PFSK-1 (cell line): Measurements from ENCODE around the gene MRS2.

ENCODE experiments used
- FOXP2 ChIP-seq: optimal IDR thresholded peaks from 2 replicates; pipeline ENCODE3; 2011; ENCODE audit warnings: borderline replicate concordance, control low read depth, inconsistent platforms; ENCODE audit not compliant: insufficient read depth; ENCODE audit errors: extremely low read length, extremely low read depth
- POLR2AphosphoS5 ChIP-seq: IDR thresholded peaks from 2 replicates; pipeline ENCODE4 v1.6.1; 2012; ENCODE audit warnings: low read depth, mild to moderate bottlenecking, control low read depth, low read length, moderate library complexity
- SIN3A ChIP-seq: IDR thresholded peaks from 2 replicates; pipeline ENCODE4 v1.6.1; 2012; ENCODE audit warnings: mild to moderate bottlenecking, low read length, moderate library complexity, borderline replicate concordance; ENCODE audit not compliant: insufficient read depth
- TAF1 ChIP-seq: IDR thresholded peaks from 2 replicates; pipeline ENCODE4 v1.6.1; 2012; ENCODE audit warnings: low read length, control low read depth, borderline replicate concordance; ENCODE audit not compliant: insufficient read depth
- TF ChIP-seq, protein P1 (sequence below), 2 experiments: IDR thresholded peaks; 2 replicates each; pipeline versions ENCODE4 v1.6.1 to v1.8.0; 2011 to 2012; ENCODE audit warnings: low read depth in 2 of 2, low read length in 2 of 2, control low read depth in 1 of 2, inconsistent platforms in 1 of 2, mild to moderate bottlenecking in 1 of 2, moderate library complexity in 1 of 2; ENCODE audit not compliant: insufficient read depth in 1 of 2

The MRS2 gene

GRCh38 chr6:24359640-24360454, 42.9 kb upstream of the MRS2 start:
- peak; percentile 22 for TF ChIP-seq FOXP2
- TF ChIP-seq TAF1 = no peak
- TF ChIP-seq POLR2AphosphoS5 = no peak
- no peak for TF ChIP-seq SIN3A

GRCh38 chr6:24374612-24375011, 28.1 kb upstream of the MRS2 start:
- TF ChIP-seq, protein P1, sequence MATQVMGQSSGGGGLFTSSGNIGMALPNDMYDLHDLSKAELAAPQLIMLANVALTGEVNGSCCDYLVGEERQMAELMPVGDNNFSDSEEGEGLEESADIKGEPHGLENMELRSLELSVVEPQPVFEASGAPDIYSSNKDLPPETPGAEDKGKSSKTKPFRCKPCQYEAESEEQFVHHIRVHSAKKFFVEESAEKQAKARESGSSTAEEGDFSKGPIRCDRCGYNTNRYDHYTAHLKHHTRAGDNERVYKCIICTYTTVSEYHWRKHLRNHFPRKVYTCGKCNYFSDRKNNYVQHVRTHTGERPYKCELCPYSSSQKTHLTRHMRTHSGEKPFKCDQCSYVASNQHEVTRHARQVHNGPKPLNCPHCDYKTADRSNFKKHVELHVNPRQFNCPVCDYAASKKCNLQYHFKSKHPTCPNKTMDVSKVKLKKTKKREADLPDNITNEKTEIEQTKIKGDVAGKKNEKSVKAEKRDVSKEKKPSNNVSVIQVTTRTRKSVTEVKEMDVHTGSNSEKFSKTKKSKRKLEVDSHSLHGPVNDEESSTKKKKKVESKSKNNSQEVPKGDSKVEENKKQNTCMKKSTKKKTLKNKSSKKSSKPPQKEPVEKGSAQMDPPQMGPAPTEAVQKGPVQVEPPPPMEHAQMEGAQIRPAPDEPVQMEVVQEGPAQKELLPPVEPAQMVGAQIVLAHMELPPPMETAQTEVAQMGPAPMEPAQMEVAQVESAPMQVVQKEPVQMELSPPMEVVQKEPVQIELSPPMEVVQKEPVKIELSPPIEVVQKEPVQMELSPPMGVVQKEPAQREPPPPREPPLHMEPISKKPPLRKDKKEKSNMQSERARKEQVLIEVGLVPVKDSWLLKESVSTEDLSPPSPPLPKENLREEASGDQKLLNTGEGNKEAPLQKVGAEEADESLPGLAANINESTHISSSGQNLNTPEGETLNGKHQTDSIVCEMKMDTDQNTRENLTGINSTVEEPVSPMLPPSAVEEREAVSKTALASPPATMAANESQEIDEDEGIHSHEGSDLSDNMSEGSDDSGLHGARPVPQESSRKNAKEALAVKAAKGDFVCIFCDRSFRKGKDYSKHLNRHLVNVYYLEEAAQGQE (IDR thresholded peaks at IDR 0.05; ENCODE audit: insufficient read depth in 1 of 2, low read depth in 2 of 2, low read length in 2 of 2) = no peak
- TF ChIP-seq TAF1 (no peak), SIN3A (no peak), FOXP2 (no peak), POLR2AphosphoS5 (no peak)

GRCh38 chr6:24376871-24377270, 25.9 kb upstream of the MRS2 start:
- TF ChIP-seq TAF1 = no peak
- TF ChIP-seq POLR2AphosphoS5 = no peak
- no peak for TF ChIP-seq SIN3A
- TF ChIP-seq, protein P1 (IDR thresholded peaks at IDR 0.05; ENCODE audit: insufficient read depth in 1 of 2, low read depth in 2 of 2, low read length in 2 of 2) = no peak
- no peak for TF ChIP-seq FOXP2

GRCh38 chr6:24378473-24379097, 24.2 kb upstream of the MRS2 start:
- TF ChIP-seq SIN3A = no peak
- TF ChIP-seq POLR2AphosphoS5 = no peak
- TF ChIP-seq FOXP2 = no peak
- no peak for TF ChIP-seq TAF1
- TF ChIP-seq, protein P1 (IDR thresholded peaks at IDR 0.05; ENCODE audit: insufficient read depth in 1 of 2, low read depth in 2 of 2, low read length in 2 of 2) = no peak

DNA sequence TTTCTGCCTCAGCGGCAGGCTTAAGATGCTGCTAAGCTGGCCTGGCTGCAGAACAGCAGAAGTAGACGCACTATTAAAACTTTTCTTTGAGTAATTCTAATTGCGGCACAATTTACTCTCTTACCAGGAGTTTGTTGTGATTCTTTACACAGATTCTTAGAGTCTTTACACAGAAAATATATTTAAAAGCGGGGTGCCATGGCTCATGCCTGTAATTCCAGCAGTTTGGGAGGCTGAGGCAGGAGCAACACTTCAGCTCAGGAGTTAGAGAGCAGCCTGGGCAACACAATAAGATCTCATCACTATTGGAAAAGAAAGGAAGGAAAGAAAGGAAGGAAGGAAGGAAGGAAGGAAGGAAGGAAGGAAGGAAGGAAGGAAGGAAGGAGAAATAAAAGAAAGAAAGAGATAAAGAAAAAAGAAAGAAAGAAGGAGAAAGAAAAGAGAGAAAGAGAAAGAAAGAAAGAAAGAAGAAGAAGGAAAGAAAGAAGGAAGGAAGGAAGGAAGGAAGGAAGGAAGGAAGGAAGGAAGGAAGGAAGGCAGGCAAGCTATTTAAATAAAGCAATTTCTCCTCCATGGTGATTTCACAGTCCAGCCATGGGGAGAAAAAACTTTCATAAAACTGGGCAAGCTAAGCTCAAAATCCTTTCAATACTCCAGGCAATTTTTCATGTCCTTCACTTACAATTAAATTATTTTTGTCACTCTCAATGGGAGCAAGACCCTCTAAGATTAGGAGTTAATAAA, 21.1 kb upstream of the MRS2 start:
- TF ChIP-seq, protein P1 (IDR thresholded peaks at IDR 0.05; ENCODE audit: insufficient read depth in 1 of 2, low read depth in 2 of 2, low read length in 2 of 2) = no peak
- TF ChIP-seq POLR2AphosphoS5 (no peak), FOXP2 (no peak), SIN3A (no peak), TAF1 (no peak)
